Raji (cell line): ENCODE measurements around the gene ATG16L2.

Experiments used
- POLR2A ChIP-seq: IDR thresholded peaks from 2 replicates; pipeline ENCODE4 v1.6.1; 2011; ENCODE audit warnings: low read depth, low read length, control low read depth; ENCODE audit not compliant: insufficient read depth

ATG16L2 gene, protein sequence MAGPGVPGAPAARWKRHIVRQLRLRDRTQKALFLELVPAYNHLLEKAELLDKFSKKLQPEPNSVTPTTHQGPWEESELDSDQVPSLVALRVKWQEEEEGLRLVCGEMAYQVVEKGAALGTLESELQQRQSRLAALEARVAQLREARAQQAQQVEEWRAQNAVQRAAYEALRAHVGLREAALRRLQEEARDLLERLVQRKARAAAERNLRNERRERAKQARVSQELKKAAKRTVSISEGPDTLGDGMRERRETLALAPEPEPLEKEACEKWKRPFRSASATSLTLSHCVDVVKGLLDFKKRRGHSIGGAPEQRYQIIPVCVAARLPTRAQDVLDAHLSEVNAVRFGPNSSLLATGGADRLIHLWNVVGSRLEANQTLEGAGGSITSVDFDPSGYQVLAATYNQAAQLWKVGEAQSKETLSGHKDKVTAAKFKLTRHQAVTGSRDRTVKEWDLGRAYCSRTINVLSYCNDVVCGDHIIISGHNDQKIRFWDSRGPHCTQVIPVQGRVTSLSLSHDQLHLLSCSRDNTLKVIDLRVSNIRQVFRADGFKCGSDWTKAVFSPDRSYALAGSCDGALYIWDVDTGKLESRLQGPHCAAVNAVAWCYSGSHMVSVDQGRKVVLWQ

DNA sequence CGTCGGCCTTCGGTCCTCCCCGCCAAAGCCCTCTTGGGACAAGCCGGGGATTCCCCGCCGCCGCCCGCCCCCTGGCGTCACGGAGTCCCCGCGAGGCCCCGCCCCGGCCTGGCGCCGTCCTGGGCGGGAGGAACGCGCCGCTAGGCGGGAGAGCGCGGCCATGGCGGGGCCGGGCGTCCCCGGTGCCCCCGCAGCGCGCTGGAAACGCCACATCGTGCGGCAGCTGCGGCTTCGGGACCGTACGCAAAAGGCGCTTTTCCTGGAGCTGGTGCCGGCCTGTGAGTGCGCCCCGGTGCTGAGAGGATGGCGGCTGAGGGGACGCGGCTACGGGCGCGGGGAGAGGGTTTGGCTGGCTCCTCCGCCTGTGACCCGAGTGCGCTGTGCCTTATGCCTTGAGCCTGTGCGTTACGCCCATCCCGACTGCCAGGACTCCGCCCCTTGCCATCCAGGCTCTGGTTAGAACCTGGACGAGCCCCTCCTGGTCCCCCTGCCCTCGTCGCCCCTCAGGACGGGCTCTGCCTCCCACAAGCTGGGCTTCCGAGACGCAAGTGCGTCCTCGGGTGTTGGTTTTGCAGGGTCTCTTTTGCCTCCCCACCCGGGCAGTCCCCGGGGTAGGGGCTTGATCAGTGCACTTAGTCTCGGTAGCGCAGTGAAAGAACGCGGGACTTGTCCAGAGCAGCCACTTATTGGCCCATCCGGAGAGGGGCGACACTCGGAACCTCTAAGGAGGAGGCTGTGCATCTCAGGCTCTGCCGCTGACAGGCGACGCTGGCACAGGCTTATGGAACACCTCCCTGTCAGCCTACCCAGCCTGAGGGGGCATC, at the start of gene ATG16L2:
ATG16L2 (plus strand) TSS at position 126 of the 824 bp plus-strand sequence; CDS start at position 161, 35 bp downstream.
- peak; percentile 56 for TF ChIP-seq POLR2A

DNA sequence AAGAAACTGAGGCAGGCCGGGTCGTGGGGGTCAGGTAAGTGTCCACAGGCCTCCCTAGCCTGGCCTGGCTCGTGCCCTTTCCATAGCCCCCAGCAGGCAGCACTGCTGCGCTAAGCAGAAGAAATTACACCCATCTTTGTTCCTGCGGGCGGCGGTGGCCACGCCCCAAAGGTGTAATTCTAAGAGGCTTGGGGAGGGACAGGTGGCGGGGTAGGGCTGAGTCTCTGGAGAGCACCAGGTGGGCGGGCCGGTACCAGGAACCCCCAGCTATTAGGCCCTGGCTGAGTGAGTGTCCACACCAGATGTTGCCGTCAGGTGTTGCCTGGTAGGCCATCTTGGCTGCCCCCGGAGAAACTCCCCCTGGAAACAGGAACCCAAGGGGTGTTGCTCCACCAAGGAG, 49.7 kb upstream of the ATG16L2 start:
- TF ChIP-seq POLR2A, result no peak

DNA sequence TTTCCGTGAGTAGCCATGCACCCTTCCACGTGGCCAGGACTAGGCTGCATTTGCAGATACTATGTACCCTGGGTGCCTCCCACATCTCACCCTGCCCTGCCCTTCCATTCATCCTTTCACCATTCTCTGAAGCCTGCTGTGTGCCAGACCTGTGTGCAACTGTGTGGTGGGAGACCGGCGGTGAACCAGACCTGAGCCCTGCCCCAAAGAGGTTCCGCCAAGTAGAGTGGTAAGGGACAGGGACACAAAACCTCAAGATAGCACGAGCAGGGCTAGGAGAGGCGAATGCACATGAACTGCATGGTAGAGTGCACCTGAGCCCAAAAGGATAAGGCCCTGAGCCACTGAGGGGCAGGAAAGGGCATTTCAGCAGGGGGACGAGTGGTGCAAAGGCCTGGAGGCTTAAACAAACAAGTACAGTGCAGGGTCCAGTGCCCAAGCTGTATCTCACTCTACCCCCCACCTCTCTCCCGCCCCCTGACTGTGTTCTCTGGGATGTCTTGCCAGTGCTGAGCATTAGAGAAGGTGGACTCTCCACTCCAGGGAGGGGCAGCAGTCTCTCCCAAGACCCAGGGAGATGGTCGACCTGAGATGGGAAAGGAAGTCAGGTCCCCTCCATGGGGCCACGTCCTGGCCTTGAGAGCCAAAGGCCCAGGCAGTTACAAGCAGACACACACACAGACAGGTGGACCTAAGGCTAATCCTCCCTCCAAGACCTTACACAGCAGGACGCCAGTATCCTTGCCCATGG, 47.9 kb upstream of the ATG16L2 start:
- no peak for TF ChIP-seq POLR2A

DNA sequence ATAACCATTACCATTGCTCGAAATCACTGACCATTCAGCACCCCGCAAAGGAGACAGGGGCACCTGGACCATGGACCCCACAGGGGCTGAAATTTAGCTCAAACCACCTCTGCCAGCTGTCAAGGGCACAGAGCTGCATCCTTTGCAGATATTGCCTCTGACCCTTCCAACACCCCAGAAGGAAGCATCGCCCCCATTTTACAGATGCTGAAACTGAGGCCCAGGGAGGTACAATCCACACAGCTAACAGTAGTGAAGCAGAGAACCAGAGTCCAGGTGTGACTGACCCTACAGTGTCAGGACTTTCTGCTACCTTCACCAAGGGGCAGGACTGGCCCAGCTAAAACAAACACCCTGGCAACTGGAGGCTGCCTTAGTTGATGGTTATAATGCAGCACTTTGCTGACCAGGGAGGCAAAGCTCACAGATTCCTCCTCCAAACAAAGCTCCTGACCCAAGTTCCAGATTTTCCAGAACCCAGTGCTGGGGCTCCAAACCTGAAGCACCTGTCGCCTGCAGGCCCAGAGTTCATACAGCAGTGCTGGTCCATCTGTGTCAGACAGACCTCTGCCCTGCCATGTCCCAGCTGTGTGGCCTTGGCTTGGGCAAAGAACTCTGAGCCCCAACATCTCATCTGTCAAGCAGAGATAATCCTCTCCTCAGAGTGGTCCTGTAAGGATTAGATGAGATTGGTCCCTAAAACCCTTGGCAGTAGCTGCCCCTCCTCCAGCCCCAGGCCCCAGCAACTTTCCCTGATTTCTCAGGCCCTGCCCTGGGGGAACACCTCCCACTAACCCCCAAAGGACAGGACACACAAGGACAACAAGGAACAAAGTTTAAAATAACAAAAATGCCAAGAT, 46.8 kb upstream of the ATG16L2 start:
- no peak for TF ChIP-seq POLR2A

DNA sequence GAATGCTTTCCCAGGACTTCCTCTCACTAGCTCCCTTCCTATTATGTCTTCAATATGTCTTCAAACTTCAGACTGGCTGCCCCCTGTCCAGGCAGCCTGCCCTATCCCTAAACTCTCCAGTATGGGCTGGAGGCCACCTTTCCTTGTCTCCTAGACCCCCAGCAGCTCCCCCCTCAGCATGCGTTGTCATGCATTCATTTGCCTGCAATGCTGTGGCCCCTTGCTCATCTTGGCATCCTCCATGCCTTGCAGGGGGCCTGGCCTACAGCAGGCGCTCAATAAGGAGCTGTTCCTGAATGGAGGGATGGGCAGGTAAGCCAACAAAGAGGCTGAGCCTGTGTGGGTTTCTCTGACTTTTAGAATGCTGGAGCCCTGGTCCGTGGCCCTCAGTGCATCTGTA, 45.6 kb upstream of the ATG16L2 start:
- TF ChIP-seq POLR2A, result no peak

DNA sequence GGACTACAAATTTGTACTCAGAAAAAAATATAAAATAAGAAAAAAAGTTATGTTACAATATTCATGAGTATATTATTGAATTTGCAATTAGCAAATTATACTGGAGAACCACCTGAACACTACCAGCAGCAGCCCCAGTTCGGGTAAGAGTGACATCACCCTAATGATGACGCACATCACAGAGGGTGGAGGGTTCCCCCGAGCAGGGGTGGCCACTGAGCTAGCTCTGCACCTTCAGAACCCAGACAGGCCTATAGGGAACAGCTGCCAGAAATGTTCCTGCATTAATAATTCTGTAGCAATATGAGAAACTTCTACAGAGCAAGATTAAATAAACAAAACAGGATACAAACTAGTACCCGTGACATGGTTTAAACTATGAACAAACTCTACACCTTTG, 44.5 kb upstream of the ATG16L2 start:
- TF ChIP-seq POLR2A, result no peak

DNA sequence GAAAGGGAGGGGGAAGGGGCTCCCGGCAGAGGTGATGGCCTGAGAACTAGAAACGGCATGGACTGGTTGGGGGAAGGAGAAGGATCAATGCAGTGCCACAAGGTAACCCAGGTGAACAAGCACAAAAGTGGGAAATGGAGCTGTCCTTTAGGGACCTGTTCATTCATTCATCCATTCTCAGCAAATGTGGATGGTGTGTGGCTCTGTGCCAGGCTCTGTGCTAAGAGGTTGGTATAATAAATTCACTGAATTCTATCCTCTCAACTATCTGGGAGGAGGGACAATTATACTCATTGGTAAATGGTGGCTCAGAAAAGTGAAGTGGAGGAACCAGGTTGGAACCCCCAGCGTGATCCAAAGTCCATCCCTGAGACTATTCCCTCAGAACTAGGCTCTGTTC, 43.4 kb upstream of the ATG16L2 start:
- no peak for TF ChIP-seq POLR2A

DNA sequence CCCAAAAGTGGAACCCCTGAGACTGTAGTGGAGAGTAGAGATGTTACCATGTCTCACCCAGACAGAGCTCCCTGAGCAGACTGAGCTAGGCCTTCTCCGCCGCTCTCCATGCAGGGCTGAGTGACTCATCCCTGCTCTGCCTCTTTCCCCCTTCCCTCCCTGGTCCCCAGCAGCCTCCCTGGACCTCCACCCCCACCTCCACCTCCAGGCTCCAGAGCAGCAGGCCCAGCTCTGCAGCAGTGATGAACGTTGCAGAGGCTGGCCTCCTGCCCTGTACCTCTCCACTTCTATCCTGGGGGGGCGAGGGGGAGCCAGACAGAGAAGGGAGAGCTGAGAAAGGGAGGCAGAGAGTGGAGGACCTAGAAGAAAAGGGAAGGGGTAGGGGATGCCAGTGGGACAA, 42.7 kb upstream of the ATG16L2 start:
- TF ChIP-seq POLR2A, result no peak

DNA sequence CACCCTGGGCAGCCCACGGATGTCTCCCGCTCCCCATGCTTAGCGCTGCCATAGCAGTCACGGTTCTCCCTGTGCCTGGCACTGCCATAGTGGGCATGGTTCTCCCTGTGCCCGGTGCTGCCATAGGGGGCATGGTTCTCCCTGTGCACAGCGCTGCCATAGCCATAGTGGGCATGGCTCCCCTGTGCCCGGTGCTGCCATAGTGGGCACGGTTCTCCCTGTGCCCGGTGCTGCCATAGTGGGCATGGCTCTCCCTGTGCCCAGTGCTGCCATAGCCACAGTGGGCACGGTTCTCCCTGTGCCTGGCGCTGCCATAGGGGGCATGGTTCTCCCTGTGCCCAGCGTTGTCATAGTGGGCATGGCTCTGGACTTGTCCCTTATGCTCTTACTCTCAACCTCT, 42.2 kb upstream of the ATG16L2 start:
- TF ChIP-seq POLR2A, result no peak

DNA sequence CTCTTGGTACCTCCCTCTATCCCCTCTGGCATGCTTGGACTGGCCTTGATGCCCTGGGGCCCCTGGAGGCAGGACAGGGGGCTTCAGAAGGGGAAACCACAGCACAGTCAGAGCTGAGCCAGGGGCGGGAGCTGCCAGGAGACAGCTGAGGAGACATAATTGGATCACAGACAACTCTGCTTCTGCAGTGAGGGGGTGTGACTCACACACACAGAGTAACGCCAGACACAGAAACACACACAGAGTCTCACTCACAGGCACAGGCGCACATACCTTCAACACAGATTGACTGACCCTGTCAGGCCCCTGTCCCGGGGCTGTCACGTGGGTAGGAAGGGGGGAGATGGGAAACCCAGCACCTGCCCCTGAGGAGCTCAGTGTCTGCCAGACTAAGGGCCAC, 40.9 kb upstream of the ATG16L2 start:
- TF ChIP-seq POLR2A, result no peak

DNA sequence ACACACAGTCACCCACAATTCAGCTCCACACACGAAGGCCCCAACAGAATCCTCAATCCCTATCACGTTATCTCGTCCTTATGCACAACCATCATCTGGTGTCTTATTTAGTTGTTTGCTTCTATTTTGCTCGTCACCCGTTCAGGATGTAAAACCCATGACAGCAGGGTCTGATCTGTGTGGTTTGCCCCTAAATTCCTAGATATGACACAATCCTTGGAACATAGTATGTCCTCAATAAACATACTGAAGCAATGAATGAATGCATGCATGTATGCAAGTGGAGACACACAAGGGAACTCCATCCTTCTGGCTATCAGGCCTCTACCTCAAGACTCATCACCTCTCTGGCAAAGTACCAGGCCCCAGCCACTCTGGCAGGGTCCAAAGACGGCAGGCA, 40.5 kb upstream of the ATG16L2 start:
- no peak for TF ChIP-seq POLR2A

DNA sequence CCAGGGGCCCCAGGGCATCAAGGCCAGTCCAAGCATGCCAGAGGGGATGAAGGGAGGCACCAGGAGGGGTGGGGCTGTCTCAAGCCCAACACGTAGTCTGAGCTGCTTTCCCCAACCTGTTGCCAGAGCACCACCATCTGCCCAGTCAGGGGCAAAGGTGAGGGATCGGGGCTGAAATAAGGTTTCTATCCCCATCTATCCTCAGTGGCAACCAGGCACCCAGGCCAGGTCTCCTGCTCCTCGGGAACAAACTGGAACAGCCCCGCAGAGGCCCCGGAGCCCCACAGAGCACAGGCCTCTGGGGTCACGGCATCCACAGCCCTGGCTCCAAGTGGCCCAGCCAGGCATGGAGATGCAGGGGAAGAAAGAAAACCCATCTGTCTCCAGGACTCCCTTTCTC, 39.7 kb upstream of the ATG16L2 start:
- TF ChIP-seq POLR2A, result no peak

DNA sequence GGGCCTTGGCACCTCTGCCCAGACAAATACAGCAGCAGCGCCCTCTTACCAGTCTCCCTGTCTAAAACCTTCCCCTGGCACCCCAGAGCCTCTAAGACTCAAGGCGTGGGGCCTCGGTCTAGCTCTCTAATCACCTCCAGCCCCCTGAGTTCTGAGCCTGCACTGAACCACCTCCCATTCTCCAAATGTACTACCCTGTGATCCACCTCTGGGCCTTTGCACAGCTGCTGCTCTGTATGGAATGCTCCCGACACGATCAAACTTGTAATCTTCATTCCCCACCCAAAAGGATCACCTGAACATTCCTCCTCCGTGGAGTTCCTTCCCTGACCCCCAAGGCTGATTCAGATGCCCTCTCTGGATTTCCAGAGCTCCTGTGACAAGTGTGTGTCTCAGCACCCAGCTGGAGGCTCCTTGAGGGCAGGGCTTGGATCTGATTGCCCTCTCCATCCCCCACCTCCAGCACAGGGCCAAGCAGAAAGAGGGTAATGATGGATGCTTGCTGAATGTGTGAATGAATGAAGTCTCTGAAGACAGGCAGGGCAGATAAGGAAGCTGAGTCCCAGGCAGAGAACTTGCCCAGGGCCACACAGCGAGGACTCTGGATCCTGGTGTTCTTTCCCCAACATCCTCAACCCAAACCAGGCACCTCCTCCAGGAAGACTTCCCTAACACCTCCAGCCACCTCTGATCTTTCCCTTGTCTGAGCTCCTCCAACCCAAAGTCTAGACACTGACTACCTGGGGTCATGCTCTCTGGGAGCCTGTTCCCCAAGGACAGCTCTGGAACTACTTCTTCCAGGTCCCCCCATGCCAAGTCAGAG, 38.7 kb upstream of the ATG16L2 start:
- no peak for TF ChIP-seq POLR2A
